22Rv1 (cell line): ENCODE measurements around the gene IL1R2.

Experiments
- ZFX ChIP-seq: fragments of 450-650 bp; IDR thresholded peaks from 2 replicates; pipeline ENCODE4 v1.6.1; 2017; ENCODE audit warnings: antibody characterized with exemption, borderline replicate concordance
- TF ChIP-seq, protein P1 (sequence below): fragments of 450-650 bp; IDR thresholded peaks from 2 replicates; pipeline ENCODE4 v1.5.1; 2017; ENCODE audit warnings: mild to moderate bottlenecking

DNA sequence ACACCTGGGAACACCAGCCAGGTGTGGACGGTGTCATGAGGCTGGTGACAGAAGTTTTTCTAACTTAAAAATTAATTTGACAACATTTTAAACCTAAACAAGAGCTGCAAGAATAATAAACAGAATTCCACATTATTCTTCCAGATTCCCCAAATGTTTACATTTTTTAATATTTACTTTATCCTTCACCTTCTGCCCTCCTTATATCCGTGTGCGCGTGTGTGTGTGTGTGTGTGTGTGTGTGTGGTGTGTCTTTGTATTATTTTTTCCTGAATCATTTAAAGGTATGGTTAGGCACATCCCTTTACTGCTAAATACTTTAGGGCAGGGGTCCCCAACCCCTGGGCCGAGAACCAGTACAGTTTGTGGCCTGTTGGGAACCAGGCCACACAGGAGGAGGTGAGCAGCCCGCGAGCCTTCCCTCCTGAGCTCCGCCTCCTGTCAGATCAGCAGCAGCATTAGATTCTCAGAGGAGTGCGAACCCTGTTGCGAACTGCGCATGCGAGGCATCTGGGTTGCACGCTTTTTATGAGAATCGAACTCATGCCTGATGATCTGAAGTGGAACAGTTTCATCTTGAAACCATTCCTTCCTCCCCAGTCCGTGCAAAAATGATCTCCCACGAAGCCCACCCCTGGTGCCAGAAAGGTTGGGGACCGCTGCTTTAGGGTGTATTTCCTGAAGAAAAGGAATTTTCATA lies 16.4 kb upstream of the IL1R2 start:
- TF ChIP-seq, protein P1, sequence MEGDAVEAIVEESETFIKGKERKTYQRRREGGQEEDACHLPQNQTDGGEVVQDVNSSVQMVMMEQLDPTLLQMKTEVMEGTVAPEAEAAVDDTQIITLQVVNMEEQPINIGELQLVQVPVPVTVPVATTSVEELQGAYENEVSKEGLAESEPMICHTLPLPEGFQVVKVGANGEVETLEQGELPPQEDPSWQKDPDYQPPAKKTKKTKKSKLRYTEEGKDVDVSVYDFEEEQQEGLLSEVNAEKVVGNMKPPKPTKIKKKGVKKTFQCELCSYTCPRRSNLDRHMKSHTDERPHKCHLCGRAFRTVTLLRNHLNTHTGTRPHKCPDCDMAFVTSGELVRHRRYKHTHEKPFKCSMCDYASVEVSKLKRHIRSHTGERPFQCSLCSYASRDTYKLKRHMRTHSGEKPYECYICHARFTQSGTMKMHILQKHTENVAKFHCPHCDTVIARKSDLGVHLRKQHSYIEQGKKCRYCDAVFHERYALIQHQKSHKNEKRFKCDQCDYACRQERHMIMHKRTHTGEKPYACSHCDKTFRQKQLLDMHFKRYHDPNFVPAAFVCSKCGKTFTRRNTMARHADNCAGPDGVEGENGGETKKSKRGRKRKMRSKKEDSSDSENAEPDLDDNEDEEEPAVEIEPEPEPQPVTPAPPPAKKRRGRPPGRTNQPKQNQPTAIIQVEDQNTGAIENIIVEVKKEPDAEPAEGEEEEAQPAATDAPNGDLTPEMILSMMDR = no peak
- no peak for TF ChIP-seq ZFX
